Panc1 (cell line): Measurements from ENCODE around the gene DHX38.

ENCODE experiments used
- CTCF ChIP-seq: fragments of 450-650 bp; IDR thresholded peaks from 2 replicates; pipeline ENCODE4 v1.5.1; 2017; ENCODE audit warnings: mild to moderate bottlenecking
- POLR2AphosphoS5 ChIP-seq: IDR thresholded peaks from 2 replicates; pipeline ENCODE4 v1.6.1; 2012; ENCODE audit warnings: mild to moderate bottlenecking, low read depth, low read length, moderate library complexity
- REST ChIP-seq, 2 experiments: IDR thresholded peaks; 2 replicates each; pipeline ENCODE4 v1.6.1; 2011 to 2012; ENCODE audit warnings: low read depth in 2 of 2, control low read depth in 1 of 2, low read length in 1 of 2, mild to moderate bottlenecking in 1 of 2, moderate library complexity in 1 of 2; ENCODE audit not compliant: insufficient read depth in 1 of 2
- SIN3A ChIP-seq: IDR thresholded peaks from 2 replicates; pipeline ENCODE4 v1.6.1; 2012; ENCODE audit warnings: low read depth, mild to moderate bottlenecking, low read length, moderate library complexity, borderline replicate concordance; ENCODE audit not compliant: insufficient read depth
- TCF7L2 ChIP-seq: IDR thresholded peaks from 2 replicates; pipeline ENCODE4 v1.6.1; 2011; ENCODE audit warnings: mild to moderate bottlenecking, low read depth, low read length, inconsistent platforms

- TF ChIP-seq CTCF (no peak), SIN3A (no peak), REST (IDR thresholded peaks at IDR 0.05; ENCODE audit: insufficient read depth in 1 of 2, low read depth in 2 of 2, low read length in 1 of 2) (no peak), POLR2AphosphoS5 (no peak), TCF7L2 (no peak)
These were observed 32.8 kb downstream of the DHX38 start for GRCh38 chr16:72126429-72126765.
